ENCODE measurements around the gene LLGL2. TPM values are rescaled to one million over a fixed set of nuclear protein-coding genes. Genes with fewer than 3 reads are reported as not detected.

The LLGL2 gene
- total and polyA plus RNA-seq, 8 donors = 72.3 to 565 (median 174) TPM

- DNase-seq = peak in 1 of 2 donors; percentile 76
- WGBS, 5 donors = 39 to 64% (median 55%) methylated on average over 7 to 14 of the region's 14 CpGs
- TF ChIP-seq POLR2AphosphoS5 (IDR thresholded peaks at IDR 0.05) = peak in 1 of 3 donors; percentile 32
- TF ChIP-seq CTCF (IDR thresholded peaks at IDR 0.05) = no peak
- no peak for TF ChIP-seq POLR2A (IDR thresholded peaks at IDR 0.05)
- Histone ChIP-seq H3K4me3 (no peak overlapping the region), H3K4me1 (peaks cover 11 to 52% (median 37%) of the 10 kb centered on the region in 4 donors), H3K9me3 (no peaks in the 10 kb centered on the region), H3K36me3 (peaks cover 38 to 78% (median 72%) of the 10 kb centered on the region in 4 donors), H3K27me3 (no peaks in the 10 kb centered on the region), H3K27ac (peak overlapping the region; percentile 38 to 73 (median 70))
- intact Hi-C loops (cut with DNase I; ENCODE audit: low total_unique reads) = no loop called here
Measured at GRCh38 chr17:75490173-75490743, 35.2 kb upstream of the LLGL2 start.

- H3K4me1 ChIP-seq = peaks cover 11 to 48% (median 30%) of the 10 kb centered on the region in 4 donors
- H3K4me3 ChIP-seq = no peak overlapping the region
- H3K36me3 ChIP-seq = peaks cover 45 to 80% (median 76%) of the 10 kb centered on the region in 4 donors
- DNase-seq = no peak
- TF ChIP-seq EP300 (IDR thresholded peaks at IDR 0.05) (no peak), POLR2A (IDR thresholded peaks at IDR 0.05) (no peak), POLR2AphosphoS5 (IDR thresholded peaks at IDR 0.05) (no peak), CTCF (IDR thresholded peaks at IDR 0.05) (no peak)
- intact Hi-C loops (cut with DNase I; ENCODE audit: low total_unique reads) = no loop called here
- H3K9me3 ChIP-seq = no peaks in the 10 kb centered on the region
- WGBS, 5 donors = 78 to 86% (median 83%) methylated on average over 15 to 19 of the region's 19 CpGs
- no peaks in the 10 kb centered on the region for H3K27me3 ChIP-seq
- peak overlapping the region in 4 of 5 donors; percentile 63 to 73 (median 72) for H3K27ac ChIP-seq
Measured at GRCh38 chr17:75490953-75491649, 34.4 kb upstream of the LLGL2 start.

GRCh38 chr17:75491680-75492079 lies 33.8 kb upstream of the LLGL2 start:
- WGBS, 5 donors = 85 to 95% (median 90%) methylated on average over 13 to 15 of the region's 15 CpGs
- peaks cover 11 to 42% (median 24%) of the 10 kb centered on the region in 4 donors for H3K4me1 ChIP-seq
- intact Hi-C loops (cut with DNase I; ENCODE audit: low total_unique reads) = no loop called here
- no peak overlapping the region for H3K27ac ChIP-seq
- H3K36me3 ChIP-seq = peaks cover 49 to 80% (median 76%) of the 10 kb centered on the region in 4 donors
- H3K4me3 ChIP-seq = no peak overlapping the region
- no peak for TF ChIP-seq EP300 (IDR thresholded peaks at IDR 0.05)
- TF ChIP-seq POLR2A (IDR thresholded peaks at IDR 0.05) = no peak
- no peak for TF ChIP-seq POLR2AphosphoS5 (IDR thresholded peaks at IDR 0.05)
- no peak for TF ChIP-seq CTCF (IDR thresholded peaks at IDR 0.05)
- H3K9me3 ChIP-seq = no peaks in the 10 kb centered on the region
- no peaks in the 10 kb centered on the region for H3K27me3 ChIP-seq
- no peak for DNase-seq

- peaks cover 53 to 89% (median 83%) of the 10 kb centered on the region in 4 donors for H3K36me3 ChIP-seq
- WGBS, 5 donors = 89 to 95% (median 95%) methylated on average over 13 to 23 of the region's 23 CpGs
Measured at GRCh38 chr17:75492555-75493168, 32.8 kb upstream of the LLGL2 start.

More at GRCh38 chr17:75492555-75493168, 32.8 kb upstream of the LLGL2 start:
- H3K27me3 ChIP-seq = no peaks in the 10 kb centered on the region
- H3K4me1 ChIP-seq = peaks cover 10 to 32% (median 18%) of the 10 kb centered on the region in 4 donors
- H3K9me3 ChIP-seq = no peaks in the 10 kb centered on the region
- DNase-seq = no peak
- no peak overlapping the region for H3K4me3 ChIP-seq
- TF ChIP-seq EP300 (IDR thresholded peaks at IDR 0.05) = no peak
- no peak for TF ChIP-seq CTCF (IDR thresholded peaks at IDR 0.05)
- intact Hi-C loops (cut with DNase I; ENCODE audit: low total_unique reads) = no loop called here
- H3K27ac ChIP-seq = no peak overlapping the region

All from stomach (tissue), 9 donors.